Omental fat pad (tissue), 4 donors: ENCODE results near the gene SLC16A13. TPM values are rescaled to one million over a fixed set of nuclear protein-coding genes. Genes with fewer than 3 reads are reported as not detected.
A peak's percentile ranks its signal among the peaks of the same experiment; 100 is the strongest.

ENCODE experiments used
- ATAC-seq: fragments of 150-250 bp; one replicate; pipeline ENCODE4 v1.9.1; 2016; ENCODE audit warnings: mild to moderate bottlenecking, moderate library complexity; ENCODE audit not compliant: low FRiP score
- DNase-seq: peaks from one replicate; pipeline ENCODE4 v3.0.0-alpha.2; 2019; ENCODE audit warnings: low spot score
- total RNA-seq, 4 donors: library from RNA; depleted of rRNA; stranded (reverse); fragments of >200 nt; gene quantifications; one replicate each; pipeline ENCODE4 v1.1.0, GENCODE V29; 2016
- TF ChIP-seq, protein P1 (sequence below), 3 donors: fragments of 450-650 bp; IDR thresholded peaks; one replicate each; pipeline ENCODE4 v1.5.1; 2016 to 2017; ENCODE audit warnings: antibody characterized with exemption in 3 of 3, mild to moderate bottlenecking in 3 of 3, moderate library complexity in 2 of 3

Gene SLC16A13
- total RNA-seq, 4 donors from 2014 or later, result 0.74 to 2.2 (median 1.5) TPM

DNA sequence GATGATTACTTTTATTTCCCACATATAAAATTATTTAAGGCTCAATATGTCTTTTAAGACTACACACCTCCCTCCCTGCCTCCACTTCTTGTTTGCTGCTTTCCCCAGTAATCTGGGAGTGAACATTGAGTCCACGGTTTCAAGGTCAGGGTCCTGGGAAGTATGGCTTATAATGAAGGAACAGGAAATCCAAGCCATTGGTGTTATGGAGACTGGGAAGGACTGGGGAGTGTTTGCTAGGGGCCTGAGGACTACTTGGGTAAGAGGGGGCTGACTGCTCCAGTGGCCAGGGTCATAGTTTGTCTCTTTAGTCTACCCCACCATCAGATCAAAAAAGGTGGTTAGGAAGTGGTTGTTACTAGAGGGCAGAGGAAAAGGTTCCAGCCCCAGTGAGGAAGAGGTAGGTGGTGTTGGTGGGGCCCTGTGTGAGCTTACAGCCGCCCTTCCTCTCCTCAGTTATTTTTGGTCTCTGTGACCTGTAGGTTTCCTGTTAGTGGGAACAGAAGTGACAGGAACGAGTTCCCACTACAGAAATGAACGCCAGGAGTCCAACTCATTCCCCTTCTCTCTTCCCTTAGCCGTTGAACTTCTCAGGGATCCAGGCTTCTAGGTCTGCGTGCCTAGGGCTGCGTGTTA, 742 bp upstream of the SLC16A13 start:
- DNase-seq (no peak), ATAC-seq (no peak)
- TF ChIP-seq, protein P1, sequence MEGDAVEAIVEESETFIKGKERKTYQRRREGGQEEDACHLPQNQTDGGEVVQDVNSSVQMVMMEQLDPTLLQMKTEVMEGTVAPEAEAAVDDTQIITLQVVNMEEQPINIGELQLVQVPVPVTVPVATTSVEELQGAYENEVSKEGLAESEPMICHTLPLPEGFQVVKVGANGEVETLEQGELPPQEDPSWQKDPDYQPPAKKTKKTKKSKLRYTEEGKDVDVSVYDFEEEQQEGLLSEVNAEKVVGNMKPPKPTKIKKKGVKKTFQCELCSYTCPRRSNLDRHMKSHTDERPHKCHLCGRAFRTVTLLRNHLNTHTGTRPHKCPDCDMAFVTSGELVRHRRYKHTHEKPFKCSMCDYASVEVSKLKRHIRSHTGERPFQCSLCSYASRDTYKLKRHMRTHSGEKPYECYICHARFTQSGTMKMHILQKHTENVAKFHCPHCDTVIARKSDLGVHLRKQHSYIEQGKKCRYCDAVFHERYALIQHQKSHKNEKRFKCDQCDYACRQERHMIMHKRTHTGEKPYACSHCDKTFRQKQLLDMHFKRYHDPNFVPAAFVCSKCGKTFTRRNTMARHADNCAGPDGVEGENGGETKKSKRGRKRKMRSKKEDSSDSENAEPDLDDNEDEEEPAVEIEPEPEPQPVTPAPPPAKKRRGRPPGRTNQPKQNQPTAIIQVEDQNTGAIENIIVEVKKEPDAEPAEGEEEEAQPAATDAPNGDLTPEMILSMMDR (IDR thresholded peaks at IDR 0.05), result no peak

DNA sequence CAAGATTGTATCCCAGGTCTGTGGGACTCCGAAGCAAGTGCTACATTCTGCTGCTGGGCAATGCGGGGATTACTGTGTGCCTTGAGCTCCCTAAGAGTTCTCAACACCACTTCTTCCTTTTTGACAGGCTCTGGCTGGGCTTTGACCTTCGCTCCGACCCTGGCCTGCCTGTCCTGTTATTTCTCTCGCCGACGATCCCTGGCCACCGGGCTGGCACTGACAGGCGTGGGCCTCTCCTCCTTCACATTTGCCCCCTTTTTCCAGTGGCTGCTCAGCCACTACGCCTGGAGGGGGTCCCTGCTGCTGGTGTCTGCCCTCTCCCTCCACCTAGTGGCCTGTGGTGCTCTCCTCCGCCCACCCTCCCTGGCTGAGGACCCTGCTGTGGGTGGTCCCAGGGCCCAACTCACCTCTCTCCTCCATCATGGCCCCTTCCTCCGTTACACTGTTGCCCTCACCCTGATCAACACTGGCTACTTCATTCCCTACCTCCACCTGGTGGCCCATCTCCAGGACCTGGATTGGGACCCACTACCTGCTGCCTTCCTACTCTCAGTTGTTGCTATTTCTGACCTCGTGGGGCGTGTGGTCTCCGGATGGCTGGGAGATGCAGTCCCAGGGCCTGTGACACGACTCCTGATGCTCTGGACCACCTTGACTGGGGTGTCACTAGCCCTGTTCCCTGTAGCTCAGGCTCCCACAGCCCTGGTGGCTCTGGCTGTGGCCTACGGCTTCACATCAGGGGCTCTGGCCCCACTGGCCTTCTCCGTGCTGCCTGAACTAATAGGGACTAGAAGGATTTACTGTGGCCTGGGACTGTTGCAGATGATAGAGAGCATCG, 2.4 kb downstream of the SLC16A13 start:
- no peak for ATAC-seq
- TF ChIP-seq, protein P1 (IDR thresholded peaks at IDR 0.05), result no peak
- DNase-seq, result no peak

DNA sequence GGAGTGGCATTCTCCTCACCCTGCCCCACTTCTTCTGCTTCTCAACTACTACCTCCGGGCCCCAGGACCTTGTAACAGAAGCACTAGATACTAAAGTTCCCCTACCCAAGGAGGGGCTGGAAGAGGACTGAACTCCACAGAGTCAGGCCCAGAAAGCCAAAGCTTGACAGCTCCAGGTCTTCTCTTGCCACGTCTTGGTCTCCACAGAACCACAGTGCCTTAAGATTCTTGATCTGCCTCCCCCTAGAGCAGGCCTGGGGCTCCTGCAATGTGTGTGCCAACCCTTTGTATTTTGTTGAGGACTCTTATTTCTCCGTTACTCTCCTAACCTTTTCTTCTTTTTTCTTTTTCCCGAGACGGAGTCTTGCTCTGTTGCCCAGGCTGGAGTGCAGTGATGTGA, 4.0 kb downstream of the SLC16A13 start:
- DNase-seq, result no peak
- TF ChIP-seq, protein P1 (IDR thresholded peaks at IDR 0.05), result no peak
- no peak for ATAC-seq

DNA sequence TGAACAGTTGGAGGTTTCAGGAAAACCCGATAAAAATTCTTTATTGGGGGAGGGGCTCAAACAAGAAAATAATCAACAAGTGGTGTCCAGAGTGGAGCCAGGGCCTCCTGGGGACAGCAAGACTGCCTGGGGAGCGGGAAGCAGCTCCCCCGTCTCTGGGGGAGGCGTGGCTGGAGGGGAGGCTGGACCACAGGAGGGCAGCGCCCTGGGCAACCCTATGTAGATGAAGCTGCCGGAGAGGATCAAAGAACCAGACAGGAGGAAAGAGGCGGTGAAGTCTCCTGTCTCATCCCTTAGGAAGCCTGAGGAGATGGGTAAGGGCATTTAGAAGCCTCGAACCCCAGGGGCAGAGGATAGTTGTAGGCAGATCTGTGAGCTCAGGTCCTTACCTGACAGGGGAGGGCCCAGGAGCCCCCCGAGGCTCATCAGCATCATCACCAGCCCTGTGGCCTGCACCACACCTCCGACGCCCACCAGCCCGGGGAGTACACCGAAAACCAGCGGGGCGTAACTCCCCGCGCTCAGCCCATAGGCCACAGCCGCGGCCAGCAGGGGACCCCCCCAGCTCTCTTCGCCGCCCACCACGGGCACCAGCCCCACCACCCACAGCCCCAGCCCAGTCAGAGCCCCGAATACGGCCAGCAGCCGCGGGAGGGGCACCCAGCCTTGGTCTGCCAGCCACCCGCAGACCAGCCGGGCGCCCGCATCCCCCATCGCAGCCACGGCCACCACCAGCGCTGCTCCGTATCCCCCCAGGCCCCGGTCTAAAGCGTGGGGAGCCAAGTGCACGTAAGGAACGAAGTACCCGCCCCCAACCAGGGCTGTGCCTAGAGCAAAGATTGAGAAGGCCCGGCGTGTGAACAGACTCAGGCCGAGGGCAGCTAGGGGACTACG, 6.0 kb downstream of the SLC16A13 start:
- TF ChIP-seq, protein P1 (IDR thresholded peaks at IDR 0.05), result no peak
- DNase-seq, result no peak
- no peak for ATAC-seq

DNA sequence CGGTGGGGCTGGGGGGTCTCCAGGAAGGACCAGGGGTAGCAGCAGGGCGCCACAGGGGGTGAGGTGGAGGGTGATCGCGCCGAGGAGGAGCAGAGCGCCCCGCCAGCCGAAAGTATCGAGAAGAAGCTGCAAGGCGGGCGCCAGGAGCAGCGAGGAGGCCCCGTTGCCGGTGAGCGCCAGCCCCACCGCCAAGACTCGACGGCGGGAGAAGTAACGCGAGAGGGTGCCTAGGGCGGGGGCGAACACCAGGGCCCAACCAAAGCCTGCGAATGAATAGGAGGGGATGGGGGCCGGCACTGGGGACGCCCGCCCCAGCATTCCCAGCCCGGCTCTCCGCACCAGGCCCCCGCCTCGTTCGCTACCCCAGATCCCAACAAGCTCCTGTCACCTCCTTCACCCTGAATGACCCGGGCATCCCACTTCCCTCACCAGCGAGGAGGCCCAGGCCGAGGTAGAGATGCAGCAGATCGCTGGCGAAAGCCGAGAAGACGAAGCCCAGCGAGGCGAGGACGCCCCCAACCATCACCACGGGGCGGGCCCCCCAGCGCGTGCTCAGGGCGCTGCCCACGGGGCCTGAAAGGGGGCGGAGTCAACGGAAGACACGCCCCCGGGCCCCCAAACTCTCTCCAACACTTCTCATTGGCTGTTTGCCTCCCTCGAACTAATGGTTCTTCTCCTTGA, 6.8 kb downstream of the SLC16A13 start:
- DNase-seq, result no peak
- TF ChIP-seq, protein P1 (IDR thresholded peaks at IDR 0.05), result no peak
- ATAC-seq, result no peak

DNA sequence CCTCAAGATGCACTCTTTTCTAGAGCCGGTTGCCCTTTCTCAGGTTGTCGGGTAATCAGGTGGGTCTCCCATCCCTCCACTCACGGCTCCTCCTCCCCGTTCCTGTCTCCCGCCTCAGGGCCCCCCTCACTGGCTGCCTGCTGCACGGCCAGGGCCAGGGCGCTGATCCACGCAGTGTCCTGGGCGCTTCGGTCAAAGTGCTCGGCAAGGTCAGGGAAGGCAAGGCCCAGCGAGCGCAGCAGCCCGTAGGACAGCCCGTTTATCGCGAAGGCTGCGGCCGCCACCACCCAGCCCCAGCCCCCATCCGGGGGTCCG, 7.3 kb downstream of the SLC16A13 start:
- TF ChIP-seq, protein P1 (IDR thresholded peaks at IDR 0.05), result no peak
- ATAC-seq, result peak; percentile 5

More for the DNA sequence above, 7.3 kb downstream of the SLC16A13 start:
- DNase-seq, result no peak
